Pulmonary artery endothelial cell (primary cell): Measurements from ENCODE around the gene TUBA1B. TPM values are rescaled to one million over a fixed set of nuclear protein-coding genes. Genes with fewer than 3 reads are reported as not detected.
A peak's percentile ranks its signal among the peaks of the same experiment; 100 is the strongest.

Experiments used
- DNase-seq: peaks from one replicate; pipeline ENCODE4 v3.0.0-alpha.2; 2011; ENCODE audit warnings: low read depth, low spot score
- total RNA-seq: library from RNA; depleted of rRNA; stranded (reverse); fragments of >200 nt; gene quantifications from 2 replicates; pipeline ENCODE4 v1.2.3, GENCODE V29; 2014

Gene TUBA1B
- total RNA-seq, 1 donor from 2014 or later, result 2,136 TPM

- DNase-seq, result no peak
Measured at GRCh38 chr12:49126852-49127763, 4.1 kb downstream of the TUBA1B start.

- no peak for DNase-seq
Measured at GRCh38 chr12:49121047-49121696, 10.0 kb downstream of the TUBA1B start.

GRCh38 chr12:49111206-49111605, 20.0 kb downstream of the TUBA1B start:
- DNase-seq, result no peak

- DNase-seq, result peak; percentile 95
Measured at GRCh38 chr12:49110464-49111155, 20.6 kb downstream of the TUBA1B start, which contains the start of gene LMBR1L. Gene LMBR1L, minus strand, starts transcription at chr12:49110847. Its CDS starts 292 bp downstream, at chr12:49110555.

GRCh38 chr12:49109641-49110463, 21.3 kb downstream of the TUBA1B start:
- DNase-seq, result no peak

GRCh38 chr12:49108958-49109404, 22.2 kb downstream of the TUBA1B start:
- no peak for DNase-seq

GRCh38 chr12:49105504-49106084, 25.6 kb downstream of the TUBA1B start:
- no peak for DNase-seq

- DNase-seq, result no peak
Measured at GRCh38 chr12:49104822-49105221, 26.4 kb downstream of the TUBA1B start.

- DNase-seq, result no peak
Measured at GRCh38 chr12:49100380-49100779, 30.8 kb downstream of the TUBA1B start.

GRCh38 chr12:49098703-49099102, 32.5 kb downstream of the TUBA1B start:
- DNase-seq, result no peak

- no peak for DNase-seq
Measured at GRCh38 chr12:49098035-49098451, 33.2 kb downstream of the TUBA1B start.

- no peak for DNase-seq
Measured at GRCh38 chr12:49097381-49097780, 33.8 kb downstream of the TUBA1B start.

- no peak for DNase-seq
Measured at GRCh38 chr12:49094975-49095365, 36.2 kb downstream of the TUBA1B start.

GRCh38 chr12:49094160-49094974, 36.8 kb downstream of the TUBA1B start, which contains the start of gene DHH:
Gene DHH, minus strand, starts transcription at chr12:49094801. Its CDS starts 289 bp downstream, at chr12:49094512.
- DNase-seq, result no peak

- no peak for DNase-seq
Measured at GRCh38 chr12:49093792-49094159, 37.4 kb downstream of the TUBA1B start.

GRCh38 chr12:49092816-49093406, 38.3 kb downstream of the TUBA1B start:
- no peak for DNase-seq

GRCh38 chr12:49092086-49092815, 38.9 kb downstream of the TUBA1B start:
- no peak for DNase-seq

GRCh38 chr12:49091836-49092085, 39.4 kb downstream of the TUBA1B start:
- DNase-seq, result no peak
